CD14-positive monocyte (primary cell): Measurements from ENCODE around the gene CIROP. TPM values are rescaled to one million over a fixed set of nuclear protein-coding genes. Genes with fewer than 3 reads are reported as not detected.

ENCODE experiments used
- DNase-seq, 3 donors: peaks; one replicate each; pipeline ENCODE4 v3.0.0-alpha.2; 2011 to 2022
- H2AFZ ChIP-seq: 2 replicates; pipeline ENCODE4 v1.6.0; 2012; ENCODE audit warnings: mild to moderate bottlenecking, low read depth, low read length, inconsistent platforms; ENCODE audit not compliant: insufficient read depth, poor library complexity, severe bottlenecking
- H3K27ac ChIP-seq, 2 donors: 1 replicate in 1 of 2; 2 replicates in 1 of 2; pipeline ENCODE4 v1.5.1; 2012 to 2013; ENCODE audit warnings: low read length in 2 of 2, control low read depth in 1 of 2, inconsistent platforms in 1 of 2, low read depth in 1 of 2, mild to moderate bottlenecking in 1 of 2
- H3K27me3 ChIP-seq, 2 donors: one replicate each; pipeline versions ENCODE4 v1.6.0 to v1.6.1; 2011 to 2013; ENCODE audit warnings: low read length in 2 of 2; ENCODE audit not compliant: control insufficient read depth in 2 of 2, insufficient read depth in 2 of 2
- H3K36me3 ChIP-seq, 2 donors: replicated peaks in 1 of 2; 1 replicate in 1 of 2; 2 replicates in 1 of 2; pipeline versions ENCODE4 v1.5.1 to v1.6.1; 2012 to 2013; ENCODE audit warnings: low read length in 2 of 2, control low read depth in 1 of 2, inconsistent platforms in 1 of 2, mild to moderate bottlenecking in 1 of 2; ENCODE audit not compliant: insufficient read depth in 2 of 2, control insufficient read depth in 1 of 2
- H3K4me1 ChIP-seq, 2 donors: 1 replicate in 1 of 2; 2 replicates in 1 of 2; pipeline versions ENCODE4 v1.5.1 to v1.6.1; 2012 to 2013; ENCODE audit warnings: low read length in 2 of 2, control low read depth in 1 of 2, inconsistent platforms in 1 of 2, mild to moderate bottlenecking in 1 of 2, moderate library complexity in 1 of 2; ENCODE audit not compliant: insufficient read depth in 2 of 2, control insufficient read depth in 1 of 2
- H3K4me2 ChIP-seq: replicated peaks from 2 replicates; pipeline ENCODE3; 2012; ENCODE audit warnings: low read length, moderate library complexity, mild to moderate bottlenecking; ENCODE audit not compliant: poor library complexity, severe bottlenecking; ENCODE audit errors: extremely low read depth
- H3K4me3 ChIP-seq, 3 experiments: fragments of 200-600 bp in 1 of 3; sonication (generic) in 1 of 3; replicated peaks in 1 of 3; 1 replicate in 2 of 3; 2 replicates in 1 of 3; pipeline ENCODE4 v1.5.1; 2011 to 2013; ENCODE audit warnings: low read length in 3 of 3, mild to moderate bottlenecking in 3 of 3, control low read depth in 2 of 3, low read depth in 2 of 3, inconsistent platforms in 1 of 3, moderate library complexity in 1 of 3
- H3K79me2 ChIP-seq: 2 replicates; pipeline ENCODE4 v1.6.0; 2012; ENCODE audit warnings: mild to moderate bottlenecking, control low read depth, inconsistent platforms, low read length, moderate library complexity; ENCODE audit not compliant: insufficient read depth
- H3K9ac ChIP-seq: 2 replicates; pipeline ENCODE4 v1.6.0; 2017; ENCODE audit warnings: low read length, mild to moderate bottlenecking; ENCODE audit not compliant: insufficient read depth, poor library complexity, severe bottlenecking
- H3K9me3 ChIP-seq, 2 donors: replicated peaks in 1 of 2; 1 replicate in 1 of 2; 2 replicates in 1 of 2; pipeline versions ENCODE4 v1.5.1 to v1.6.1; 2012 to 2013; ENCODE audit warnings: low read length in 2 of 2, control low read depth in 1 of 2; ENCODE audit not compliant: control insufficient read depth in 1 of 2, insufficient read depth in 1 of 2
- H4K20me1 ChIP-seq: 2 replicates; pipeline ENCODE4 v1.6.0; 2012; ENCODE audit warnings: mild to moderate bottlenecking, low read length, control low read depth, moderate library complexity; ENCODE audit not compliant: insufficient read depth
- H3K27ac Mint-ChIP-seq, 7 donors: one replicate each; pipeline ENCODE4 v1.8.0; 2020; ENCODE audit warnings: mild to moderate bottlenecking in 7 of 7, mixed read lengths in 7 of 7, moderate library complexity in 6 of 7, inconsistent platforms in 2 of 7
- H3K27me3 Mint-ChIP-seq, 3 donors: one replicate each; pipeline ENCODE4 v1.8.0; 2021 to 2022; ENCODE audit warnings: low read depth in 3 of 3, mild to moderate bottlenecking in 3 of 3, mixed read lengths in 3 of 3, moderate library complexity in 3 of 3, inconsistent platforms in 1 of 3
- H3K36me3 Mint-ChIP-seq, 2 donors: one replicate each; pipeline ENCODE4 v1.8.0; 2020; ENCODE audit warnings: mixed read lengths in 2 of 2, inconsistent platforms in 1 of 2, mild to moderate bottlenecking in 1 of 2
- H3K4me1 Mint-ChIP-seq: one replicate; pipeline ENCODE4 v1.8.0; 2020; ENCODE audit warnings: mild to moderate bottlenecking, mixed read lengths
- H3K4me3 Mint-ChIP-seq, 2 donors: one replicate each; pipeline ENCODE4 v1.8.0; 2020; ENCODE audit warnings: mild to moderate bottlenecking in 2 of 2, mixed read lengths in 2 of 2, moderate library complexity in 1 of 2
- H3K9me3 Mint-ChIP-seq, 7 donors: one replicate each; pipeline ENCODE4 v1.8.0; 2020 to 2022; ENCODE audit warnings: mixed read lengths in 7 of 7, mild to moderate bottlenecking in 6 of 7, moderate library complexity in 6 of 7, inconsistent platforms in 2 of 7
- WGBS: methylation state at CpG from one replicate; pipeline ENCODE4 v1.1.5; 2013; ENCODE audit warnings: missing lambda C conversion rate; ENCODE audit not compliant: insufficient coverage; 5-methylcytosine and 5-hydroxymethylcytosine counted together
- intact Hi-C, 2 donors: fragments of 100-400 bp; cut with micrococcal nuclease; formaldehyde crosslinking; loops; one replicate each; pipeline versions ENCODE4 v1.15.0 to v1.15.1; 2023
- polyA plus RNA-seq, 3 donors: library from polyadenylated mRNA; depleted of rRNA in 1 of 3; unstranded in 2 of 3; stranded (reverse) in 1 of 3; fragments of 300-500 nt in 2 of 3; fragments of >200 nt in 1 of 3; fragmentation: Illumina TruSeq in 2 of 3; gene quantifications; 1 replicate in 2 of 3; 2 replicates in 1 of 3; pipeline ENCODE4 v1.2.3, GENCODE V29; 2012 to 2021
- TF ChIP-seq, protein P1 (sequence below): fragments of 200-600 bp; IDR thresholded peaks from one replicate; pipeline ENCODE4 v1.8.0; 2022; ENCODE audit warnings: antibody characterized with exemption, mild to moderate bottlenecking

CIROP gene
- polyA plus RNA-seq, 3 donors: not detected

GRCh38 chr14:23141706-23142444 is 37.1 kb upstream of the CIROP start:
- DNase-seq: no peak
- H2AFZ ChIP-seq: no peak overlapping the region
- WGBS: 96% methylated on average over 4 of the region's 7 CpGs
- Mint-ChIP-seq H3K27me3 (peaks cover 0 to 3% (median 1%) of the 10 kb centered on the region in 3 donors), H3K36me3 (no peaks in the 10 kb centered on the region), H3K4me3 (no peak overlapping the region), H3K9me3 (no peaks in the 10 kb centered on the region), H3K4me1 (peaks cover 3% of the 10 kb centered on the region), H3K27ac (no peak overlapping the region)
- no peaks in the 10 kb centered on the region for H3K4me1 ChIP-seq
- intact Hi-C loops: no loop called here
- H3K36me3 ChIP-seq: no peaks in the 10 kb centered on the region
- H3K4me3 ChIP-seq: no peak overlapping the region
- TF ChIP-seq, protein P1, sequence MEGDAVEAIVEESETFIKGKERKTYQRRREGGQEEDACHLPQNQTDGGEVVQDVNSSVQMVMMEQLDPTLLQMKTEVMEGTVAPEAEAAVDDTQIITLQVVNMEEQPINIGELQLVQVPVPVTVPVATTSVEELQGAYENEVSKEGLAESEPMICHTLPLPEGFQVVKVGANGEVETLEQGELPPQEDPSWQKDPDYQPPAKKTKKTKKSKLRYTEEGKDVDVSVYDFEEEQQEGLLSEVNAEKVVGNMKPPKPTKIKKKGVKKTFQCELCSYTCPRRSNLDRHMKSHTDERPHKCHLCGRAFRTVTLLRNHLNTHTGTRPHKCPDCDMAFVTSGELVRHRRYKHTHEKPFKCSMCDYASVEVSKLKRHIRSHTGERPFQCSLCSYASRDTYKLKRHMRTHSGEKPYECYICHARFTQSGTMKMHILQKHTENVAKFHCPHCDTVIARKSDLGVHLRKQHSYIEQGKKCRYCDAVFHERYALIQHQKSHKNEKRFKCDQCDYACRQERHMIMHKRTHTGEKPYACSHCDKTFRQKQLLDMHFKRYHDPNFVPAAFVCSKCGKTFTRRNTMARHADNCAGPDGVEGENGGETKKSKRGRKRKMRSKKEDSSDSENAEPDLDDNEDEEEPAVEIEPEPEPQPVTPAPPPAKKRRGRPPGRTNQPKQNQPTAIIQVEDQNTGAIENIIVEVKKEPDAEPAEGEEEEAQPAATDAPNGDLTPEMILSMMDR: no peak
- H3K27me3 ChIP-seq: no peaks in the 10 kb centered on the region
- H3K9me3 ChIP-seq: no peaks in the 10 kb centered on the region
- H3K9ac ChIP-seq: no peak overlapping the region
- no peak overlapping the region for H3K27ac ChIP-seq
- H3K79me2 ChIP-seq: no peaks in the 10 kb centered on the region
- no peaks in the 10 kb centered on the region for H4K20me1 ChIP-seq
- no peak overlapping the region for H3K4me2 ChIP-seq

- Mint-ChIP-seq H3K27me3 (peaks cover 0 to 3% (median 1%) of the 10 kb centered on the region in 3 donors), H3K27ac (no peak overlapping the region), H3K9me3 (no peaks in the 10 kb centered on the region), H3K4me3 (no peak overlapping the region), H3K4me1 (no peaks in the 10 kb centered on the region), H3K36me3 (no peaks in the 10 kb centered on the region)
- H3K9me3 ChIP-seq: no peaks in the 10 kb centered on the region
- H4K20me1 ChIP-seq: no peaks in the 10 kb centered on the region
- no peak for DNase-seq
- TF ChIP-seq, protein P1: no peak
- no peak overlapping the region for H3K4me2 ChIP-seq
- no peak overlapping the region for H3K9ac ChIP-seq
- H3K36me3 ChIP-seq: no peaks in the 10 kb centered on the region
- no peak overlapping the region for H3K4me3 ChIP-seq
- no peak overlapping the region for H3K27ac ChIP-seq
- H3K4me1 ChIP-seq: no peaks in the 10 kb centered on the region
- WGBS: 100% methylated on average over 5 of the region's 6 CpGs
- H3K79me2 ChIP-seq: no peaks in the 10 kb centered on the region
- intact Hi-C loops: no loop called here
- H2AFZ ChIP-seq: no peak overlapping the region
- H3K27me3 ChIP-seq: no peaks in the 10 kb centered on the region
Measured at GRCh38 chr14:23140371-23140770, 35.6 kb upstream of the CIROP start.
